NCI-H2081 (cell line): ENCODE results near the gene TMEM115.
"Not testable (repeated sequence)": the region's sequence is repeated elsewhere in the genome, so short reads cannot be mapped to it uniquely, and the experiment has no call there.

Experiments
- DNase-seq, 2 experiments: peaks; one replicate each; lab custom pipeline; 2025; lab: John Stamatoyannopoulos, UW

The TMEM115 gene

GRCh38 chr3:50316657-50317242 lies 42.6 kb downstream of the TMEM115 start:
- DNase-seq = no peak

- DNase-seq = no peak
Observed at GRCh38 chr3:50314816-50315215, 44.5 kb downstream of the TMEM115 start.

- DNase-seq = no peak
Observed at GRCh38 chr3:50314342-50314741, 45.0 kb downstream of the TMEM115 start.

- not testable (repeated sequence) for DNase-seq
Observed at GRCh38 chr3:50312041-50312440, 47.3 kb downstream of the TMEM115 start.
